ENCODE data around the gene CHIC2. TPM values are rescaled to one million over a fixed set of nuclear protein-coding genes. Genes with fewer than 3 reads are reported as not detected.

The CHIC2 gene
- total RNA-seq, 1 experiment from 2014 or later, result 73.7 TPM

- no peaks in the 10 kb centered on the region for H3K9me3 ChIP-seq (replicated peaks)
- no peak for DNase-seq (ENCODE audit: low read depth in 1 of 2, low spot score in 2 of 2)
- no peaks in the 10 kb centered on the region for H3K27me3 ChIP-seq (replicated peaks)
These were observed 103.1 kb downstream of the CHIC2 start for GRCh38 chr4:53961351-53961750.

GRCh38 chr4:53960843-53961242, 103.6 kb downstream of the CHIC2 start:
- H3K27me3 ChIP-seq (replicated peaks), result no peaks in the 10 kb centered on the region
- H3K27ac ChIP-seq, result no peak overlapping the region
- H3K4me1 ChIP-seq (replicated peaks), result peaks cover 10% of the 10 kb centered on the region; the same call in 1 of the 2 replicates
- DNase-seq (ENCODE audit: low read depth in 1 of 2, low spot score in 2 of 2), result no peak
- H3K4me3 ChIP-seq, result no peak overlapping the region
- no peaks in the 10 kb centered on the region for H3K9me3 ChIP-seq (replicated peaks)
- no peaks in the 10 kb centered on the region for H3K36me3 ChIP-seq

More at GRCh38 chr4:53961351-53961750, 103.1 kb downstream of the CHIC2 start:
- Histone ChIP-seq H3K4me3 (no peak overlapping the region), H3K4me1 (replicated peaks) (peaks cover 10% of the 10 kb centered on the region; the same call in 1 of the 2 replicates), H3K27ac (no peak overlapping the region), H3K36me3 (no peaks in the 10 kb centered on the region)

Other genes with a start within 250 kb of the CHIC2 start
- gene GSX2, start 35.6 kb upstream of the CHIC2 start, total RNA-seq (2014; rRNA removed; shearing (Covaris generic)), result not detected in 2 replicates
- 18.0 and 26.2 TPM in 2 replicates for gene PDGFRA, start 164.7 kb upstream of the CHIC2 start, total RNA-seq (2014; rRNA removed; shearing (Covaris generic))

Measured in SJSA1 (cell line).